Measurements from ENCODE around the gene LNX1.

DNA sequence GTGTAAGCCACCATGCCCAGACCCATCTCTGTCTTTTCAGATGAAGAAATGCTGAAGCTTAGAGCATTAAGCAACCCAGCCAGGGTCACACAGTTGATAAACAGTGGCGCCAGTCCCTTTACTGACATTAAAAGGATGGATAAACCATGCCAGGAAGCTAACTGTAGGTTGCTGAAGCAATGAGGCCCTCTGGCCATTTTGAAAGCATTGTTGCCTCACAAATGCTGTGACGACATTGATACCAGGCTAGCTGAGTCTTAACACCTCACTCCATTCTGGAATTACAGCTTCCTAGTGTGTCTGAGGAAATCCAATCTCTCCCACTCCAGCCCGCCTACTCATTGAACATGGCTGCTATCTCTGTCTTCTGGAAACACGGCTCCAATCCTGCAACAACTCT lies 89.7 kb downstream of the LNX1 start:
- TF ChIP-seq POLR2AphosphoS5 (IDR thresholded peaks at IDR 0.05; ENCODE audit: low read depth, low read length) (no peak), EZH2 (IDR thresholded peaks at IDR 0.05) (no peak), POLR2A (IDR thresholded peaks at IDR 0.05; ENCODE audit: borderline replicate concordance, extremely low read depth, insufficient read depth, insufficient read length) (no peak), EZH2phosphoT487 (IDR thresholded peaks at IDR 0.05; ENCODE audit: borderline replicate concordance) (no peak)
- TF ChIP-seq, protein P1, sequence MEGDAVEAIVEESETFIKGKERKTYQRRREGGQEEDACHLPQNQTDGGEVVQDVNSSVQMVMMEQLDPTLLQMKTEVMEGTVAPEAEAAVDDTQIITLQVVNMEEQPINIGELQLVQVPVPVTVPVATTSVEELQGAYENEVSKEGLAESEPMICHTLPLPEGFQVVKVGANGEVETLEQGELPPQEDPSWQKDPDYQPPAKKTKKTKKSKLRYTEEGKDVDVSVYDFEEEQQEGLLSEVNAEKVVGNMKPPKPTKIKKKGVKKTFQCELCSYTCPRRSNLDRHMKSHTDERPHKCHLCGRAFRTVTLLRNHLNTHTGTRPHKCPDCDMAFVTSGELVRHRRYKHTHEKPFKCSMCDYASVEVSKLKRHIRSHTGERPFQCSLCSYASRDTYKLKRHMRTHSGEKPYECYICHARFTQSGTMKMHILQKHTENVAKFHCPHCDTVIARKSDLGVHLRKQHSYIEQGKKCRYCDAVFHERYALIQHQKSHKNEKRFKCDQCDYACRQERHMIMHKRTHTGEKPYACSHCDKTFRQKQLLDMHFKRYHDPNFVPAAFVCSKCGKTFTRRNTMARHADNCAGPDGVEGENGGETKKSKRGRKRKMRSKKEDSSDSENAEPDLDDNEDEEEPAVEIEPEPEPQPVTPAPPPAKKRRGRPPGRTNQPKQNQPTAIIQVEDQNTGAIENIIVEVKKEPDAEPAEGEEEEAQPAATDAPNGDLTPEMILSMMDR (IDR thresholded peaks at IDR 0.05 in 2 of 3, conservative IDR thresholded peaks at IDR 0.05 in 1 of 3; ENCODE audit: borderline replicate concordance in 1 of 3, insufficient read depth in 1 of 3, low read depth in 2 of 3, low read length in 2 of 3), result no peak
- TF ChIP-seq, protein P2, sequence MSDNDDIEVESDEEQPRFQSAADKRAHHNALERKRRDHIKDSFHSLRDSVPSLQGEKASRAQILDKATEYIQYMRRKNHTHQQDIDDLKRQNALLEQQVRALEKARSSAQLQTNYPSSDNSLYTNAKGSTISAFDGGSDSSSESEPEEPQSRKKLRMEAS (IDR thresholded peaks at IDR 0.05), result no peak

Data from HCT116 (cell line).